GM20431 (cell line): ENCODE measurements around the gene FBXO10.

Experiments
- in situ Hi-C: fragments of 300-500 bp; cut with MseI, MboI; formaldehyde crosslinking; loops from one replicate; pipeline ENCODE4 v1.15.0; 2020; ENCODE audit warnings: low sequenced_read_pairs; ENCODE audit not compliant: unreplicated experiment

The FBXO10 gene

DNA sequence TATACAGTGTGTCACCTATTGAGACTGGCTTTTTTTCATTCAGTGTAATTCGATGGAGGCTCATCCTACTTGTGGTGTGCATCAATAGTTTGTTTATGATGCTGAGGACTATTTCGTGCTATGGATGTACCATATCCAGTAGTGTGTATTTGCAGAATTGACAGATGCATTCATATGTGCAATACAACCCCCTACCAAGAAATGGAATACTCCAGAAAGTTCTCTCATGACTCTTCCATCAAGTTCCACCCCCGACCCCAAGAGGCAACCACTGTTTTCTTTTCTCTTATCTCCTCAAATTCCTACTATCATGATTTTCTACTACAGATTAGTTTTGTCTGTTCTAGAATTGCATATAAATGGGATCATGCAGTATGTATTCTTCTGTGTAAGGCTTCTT is 21.9 kb downstream of the FBXO10 start:
- in situ Hi-C loops: no loop called here

DNA sequence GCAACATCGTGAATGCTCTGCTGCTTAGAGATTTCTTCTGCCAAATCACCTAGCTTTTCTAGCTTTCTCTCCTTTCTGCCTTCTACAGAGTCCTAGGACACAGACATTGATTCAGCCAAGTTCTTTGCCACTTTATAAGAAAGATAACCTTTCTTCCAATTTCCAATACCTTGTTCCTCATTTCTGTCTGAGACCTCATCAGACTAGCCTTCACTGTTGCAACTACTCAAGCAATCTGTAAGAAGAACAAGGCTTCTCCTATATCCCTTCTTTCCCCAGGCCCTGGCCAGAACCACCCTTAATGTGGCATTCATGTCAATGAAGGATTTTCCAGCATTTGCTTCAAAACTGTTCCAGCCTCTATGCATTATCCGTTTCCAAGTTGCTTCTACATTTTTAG is 24.3 kb downstream of the FBXO10 start:
- in situ Hi-C loops: no loop called here

DNA sequence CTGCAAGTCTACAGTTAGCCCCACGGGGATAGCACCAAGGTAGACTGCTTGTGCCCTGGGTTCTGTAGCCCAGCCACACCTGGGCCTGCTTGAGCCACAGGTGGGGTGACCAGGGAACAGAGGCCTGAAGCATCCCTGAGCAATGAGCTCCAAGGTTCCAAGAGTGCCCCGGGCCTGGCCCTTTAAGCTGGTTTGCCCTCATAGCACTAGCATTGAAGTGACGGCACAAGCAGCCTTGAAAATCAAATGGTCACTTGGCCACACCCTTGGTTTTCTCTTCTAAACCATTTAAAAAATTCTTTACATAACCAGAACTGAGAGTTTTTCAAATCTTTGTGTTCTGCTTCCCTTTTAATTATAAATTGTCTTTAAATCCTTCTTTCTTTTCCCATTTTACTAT is 24.7 kb downstream of the FBXO10 start:
- in situ Hi-C loops: no loop called here

DNA sequence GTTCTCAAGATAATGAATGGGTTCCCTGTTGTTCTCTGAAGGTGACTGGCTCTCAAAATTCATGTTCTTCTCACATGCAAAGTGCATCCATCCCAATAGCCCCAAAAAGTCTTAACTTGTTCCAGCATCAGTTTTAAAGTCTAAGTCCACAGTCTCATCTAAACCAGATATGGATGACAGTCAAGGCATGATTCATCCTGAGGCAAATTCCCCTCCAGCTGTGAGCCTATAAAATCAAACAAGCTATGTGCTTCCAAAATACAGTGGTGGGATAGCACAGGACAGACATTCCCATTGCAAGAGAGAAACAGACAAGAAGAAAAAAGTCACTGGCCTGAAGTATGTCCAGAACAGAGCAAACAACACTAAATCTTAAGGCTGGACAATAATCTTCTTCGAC is 25.4 kb downstream of the FBXO10 start:
- in situ Hi-C loops: no loop called here

DNA sequence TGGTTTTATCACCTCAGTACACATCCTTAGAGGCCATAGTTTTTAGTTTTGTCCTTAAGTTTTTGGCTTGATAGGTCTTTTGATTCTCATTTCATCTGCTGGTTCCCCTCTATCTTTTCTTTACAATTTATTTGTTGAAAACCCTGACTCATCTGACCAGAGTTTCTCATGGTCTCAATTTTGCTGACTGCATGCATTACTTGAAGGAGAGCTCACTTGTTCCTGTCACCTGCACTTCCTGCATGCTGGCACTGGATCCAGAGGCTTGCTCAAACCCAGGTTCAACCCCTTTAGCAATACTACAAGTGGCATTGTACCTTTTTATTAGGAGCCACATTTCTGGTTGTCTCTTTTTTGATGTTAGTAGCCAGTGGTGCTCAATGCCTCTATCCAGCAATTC is 26.7 kb downstream of the FBXO10 start:
- in situ Hi-C loops: loop anchor here (10.0 kb wide), 1 partner anchor 65 kb away; the partner anchor contains the start of gene POLR1E

DNA sequence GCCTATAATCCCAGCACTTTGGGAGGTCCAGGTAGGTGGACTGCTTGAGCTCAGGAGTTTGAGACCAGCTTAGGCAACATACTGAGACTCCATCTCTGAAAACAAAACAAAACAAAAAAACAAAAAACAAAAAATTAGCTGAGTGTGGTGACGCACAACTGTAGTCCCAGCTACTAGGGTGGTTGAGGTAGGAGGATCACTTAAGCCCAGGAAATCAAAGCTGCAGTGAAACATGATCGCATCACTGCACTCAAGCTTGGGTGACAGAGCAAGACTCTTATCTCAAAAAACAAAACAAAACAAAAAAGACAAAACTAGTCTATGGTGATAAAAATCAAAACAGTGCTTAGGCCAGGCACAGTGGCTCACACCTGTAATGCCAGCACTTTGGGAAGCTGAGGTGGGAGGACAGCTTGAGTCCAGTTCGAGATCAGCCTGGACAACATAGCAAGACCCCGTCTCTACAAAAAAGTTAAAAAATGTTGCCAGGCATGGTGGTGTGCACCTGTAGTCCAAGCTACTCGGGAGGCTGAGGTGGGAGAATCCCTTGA is 28.8 kb downstream of the FBXO10 start:
- in situ Hi-C loops: loop anchor here (10.0 kb wide), 1 partner anchor 63 kb away; the partner anchor contains the start of gene POLR1E

DNA sequence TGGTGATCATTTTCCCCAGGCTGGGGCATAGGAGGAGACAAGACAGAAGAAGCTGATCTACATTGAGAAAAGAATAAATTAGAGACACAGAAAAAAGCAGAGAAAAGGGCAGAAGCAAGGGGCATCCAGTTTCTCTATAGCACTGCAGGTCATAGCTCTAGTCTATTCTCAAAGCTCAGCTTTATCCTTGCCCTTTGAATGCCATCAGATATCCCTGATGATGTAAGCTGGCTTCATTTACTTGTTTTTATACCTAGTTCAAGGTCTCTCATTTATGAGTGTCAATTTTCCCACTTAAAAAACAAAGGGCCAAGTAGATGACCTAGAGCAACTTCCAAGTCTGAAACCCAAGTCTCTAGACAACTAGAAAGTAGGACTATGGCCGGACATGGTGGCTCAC is 32.7 kb downstream of the FBXO10 start:
- in situ Hi-C loops: loop anchor here (10.0 kb wide), 1 partner anchor 59 kb away; the partner anchor contains the start of gene POLR1E

DNA sequence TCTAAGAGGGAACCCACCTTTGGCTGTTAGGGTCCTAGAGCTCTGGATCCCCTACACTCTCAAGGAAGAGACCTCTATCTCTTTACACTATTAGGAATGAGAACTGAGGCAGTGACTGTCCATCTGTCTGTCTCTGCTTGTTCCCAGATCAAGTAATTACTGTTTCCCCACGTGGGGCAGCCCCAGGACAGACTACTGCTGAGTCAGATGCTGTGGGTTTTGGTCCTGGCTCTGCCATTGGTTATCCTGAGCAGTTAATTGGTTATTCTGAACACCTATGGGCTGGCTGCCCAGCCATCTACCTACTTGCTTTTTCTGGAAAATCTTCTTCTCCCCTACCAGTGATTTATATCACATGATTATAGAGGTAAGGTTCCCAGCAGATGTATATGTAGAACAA is 33.3 kb downstream of the FBXO10 start:
- in situ Hi-C loops: loop anchor here (10.0 kb wide), 1 partner anchor 58 kb away; the partner anchor contains the start of gene POLR1E

DNA sequence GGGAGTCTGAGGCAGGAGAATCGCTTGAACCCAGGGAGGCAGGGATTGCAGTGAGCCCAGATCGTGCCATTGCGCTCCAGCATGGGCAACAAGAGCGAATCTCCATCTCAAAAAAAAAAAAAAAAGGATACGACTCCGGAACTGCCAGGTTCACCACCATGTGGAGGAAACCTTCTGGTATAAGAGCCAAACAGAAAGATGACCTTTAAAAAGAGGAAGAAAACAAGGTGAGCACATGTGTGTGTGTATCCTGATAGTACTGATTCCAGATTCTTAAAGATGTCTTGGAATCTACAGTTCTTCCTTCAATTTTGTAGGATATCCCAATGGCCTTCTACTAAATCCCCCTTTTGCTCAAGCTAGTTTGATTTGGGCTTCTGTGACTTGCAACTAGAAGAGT is 33.7 kb downstream of the FBXO10 start:
- in situ Hi-C loops: loop anchor here (10.0 kb wide), 1 partner anchor 58 kb away; the partner anchor contains the start of gene POLR1E

DNA sequence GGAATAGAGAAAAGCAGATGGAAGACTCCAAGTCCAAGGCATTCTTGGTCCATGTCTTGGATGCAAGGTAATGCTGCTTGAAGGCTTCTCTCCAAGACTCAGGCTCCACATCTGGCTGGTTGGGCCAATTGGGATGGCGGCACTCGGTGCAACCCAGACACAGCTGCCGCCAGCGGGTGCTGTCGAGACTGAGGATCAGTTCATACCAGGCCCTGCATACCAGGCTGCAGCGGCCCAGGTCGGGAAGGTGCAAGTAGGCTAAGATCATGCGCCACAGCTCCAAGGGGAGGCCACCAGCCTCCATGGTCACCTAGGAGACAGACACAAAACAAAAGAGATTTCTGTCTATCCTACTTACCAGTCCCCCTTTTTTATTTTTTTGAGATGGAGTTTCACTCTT is 34.7 kb downstream of the FBXO10 start:
- in situ Hi-C loops: loop anchor here (10.0 kb wide), 1 partner anchor 57 kb away; the partner anchor contains the start of gene POLR1E

DNA sequence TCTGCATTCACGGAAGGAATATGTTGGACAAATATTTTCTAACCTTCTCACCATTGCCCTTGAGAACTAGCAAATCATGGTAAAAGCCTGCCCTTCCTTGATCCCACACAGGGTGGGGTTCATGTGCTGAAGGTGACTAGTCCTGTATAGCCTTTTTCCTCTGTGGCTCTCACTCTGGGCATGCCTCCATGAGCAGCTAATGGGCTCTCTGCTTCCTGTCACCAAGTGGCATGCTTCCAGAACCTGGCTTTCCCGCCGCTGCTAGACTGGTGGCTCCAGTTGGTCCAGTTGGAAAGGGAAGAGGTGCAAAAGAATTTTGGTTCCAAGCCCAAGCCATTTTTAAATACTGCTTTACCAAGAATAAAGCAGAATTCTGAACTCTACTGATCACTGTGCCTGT is 35.5 kb downstream of the FBXO10 start:
- in situ Hi-C loops: loop anchor here (10.0 kb wide), 1 partner anchor 56 kb away; the partner anchor contains the start of gene POLR1E

DNA sequence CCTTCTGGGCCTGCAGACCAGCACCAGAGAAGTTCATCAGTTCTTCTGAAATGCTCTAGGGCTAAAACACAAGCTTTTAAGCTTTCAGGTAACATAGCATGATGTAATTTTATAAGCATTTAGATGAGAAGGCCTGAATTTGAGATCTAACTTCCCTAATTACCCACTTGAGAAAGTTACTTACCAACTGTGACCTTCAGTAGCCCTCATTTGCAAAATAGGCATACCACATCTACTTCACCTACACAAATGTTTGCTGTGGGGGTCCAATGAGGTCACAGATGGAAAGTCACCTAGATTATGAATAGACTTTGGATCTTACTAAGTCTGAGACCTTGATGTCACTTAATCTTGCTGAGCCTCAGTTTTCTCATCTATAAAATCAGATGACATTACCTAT is 36.5 kb downstream of the FBXO10 start:
- in situ Hi-C loops: loop anchor here (10.0 kb wide), 1 partner anchor 55 kb away; the partner anchor contains the start of gene POLR1E

DNA sequence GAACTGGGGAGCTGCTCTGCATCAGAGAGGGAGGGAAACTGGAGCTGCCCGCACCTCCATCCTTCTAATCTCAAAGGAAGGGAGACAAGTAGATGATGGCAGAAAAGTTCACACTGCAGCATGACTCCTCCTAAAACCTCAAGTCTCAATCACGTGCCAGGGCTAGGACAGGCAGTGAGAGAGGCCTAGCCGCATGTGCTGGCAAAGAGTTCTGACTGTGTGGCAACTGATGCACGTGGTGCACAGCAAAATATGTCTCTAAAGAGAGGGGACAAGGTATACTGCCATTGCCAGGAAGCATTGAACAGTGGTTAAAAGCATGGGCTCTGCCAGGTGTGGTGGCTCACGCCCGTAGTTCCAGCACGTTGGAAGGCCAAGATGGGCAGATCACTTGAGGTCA is 38.1 kb downstream of the FBXO10 start:
- in situ Hi-C loops: no loop called here

DNA sequence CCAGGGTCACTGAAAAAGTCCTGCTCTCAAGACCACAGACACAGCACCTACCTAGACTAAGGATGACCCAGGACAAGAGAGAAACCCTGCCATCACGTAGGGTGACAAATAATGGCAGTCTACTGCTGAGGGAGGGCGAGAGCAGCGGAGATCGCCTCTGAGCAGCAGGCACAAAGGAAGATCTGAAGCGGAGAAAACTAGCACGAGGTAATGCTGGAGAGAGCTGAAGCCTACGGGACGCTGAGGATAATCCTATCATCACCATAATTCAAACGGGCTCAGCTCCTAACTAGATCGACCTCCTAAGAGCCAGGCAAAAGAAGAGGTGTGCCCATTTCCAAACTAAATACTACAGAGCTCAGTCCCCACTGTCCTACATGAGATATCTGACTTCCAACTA is 41.3 kb downstream of the FBXO10 start:
- in situ Hi-C loops: no loop called here

DNA sequence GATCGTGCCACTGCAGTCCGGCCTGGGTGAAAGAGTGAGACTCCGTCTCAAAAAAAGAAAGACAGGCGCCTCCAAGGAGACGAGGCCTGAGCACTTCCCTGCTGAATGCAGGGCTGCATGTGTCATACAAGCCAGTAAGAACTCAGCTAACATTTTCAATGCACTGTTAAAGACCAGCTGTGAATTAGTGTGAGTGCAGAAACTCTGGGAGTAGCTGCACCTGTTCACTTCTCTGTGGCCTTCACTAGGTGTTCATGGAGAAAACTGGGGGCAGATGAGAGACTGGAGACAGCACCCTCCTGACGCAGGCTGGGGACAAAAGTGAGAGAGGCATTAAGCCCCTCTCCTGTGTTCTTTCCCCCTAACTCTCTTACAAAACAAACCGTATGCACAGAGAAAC is 41.8 kb downstream of the FBXO10 start:
- in situ Hi-C loops: no loop called here

DNA sequence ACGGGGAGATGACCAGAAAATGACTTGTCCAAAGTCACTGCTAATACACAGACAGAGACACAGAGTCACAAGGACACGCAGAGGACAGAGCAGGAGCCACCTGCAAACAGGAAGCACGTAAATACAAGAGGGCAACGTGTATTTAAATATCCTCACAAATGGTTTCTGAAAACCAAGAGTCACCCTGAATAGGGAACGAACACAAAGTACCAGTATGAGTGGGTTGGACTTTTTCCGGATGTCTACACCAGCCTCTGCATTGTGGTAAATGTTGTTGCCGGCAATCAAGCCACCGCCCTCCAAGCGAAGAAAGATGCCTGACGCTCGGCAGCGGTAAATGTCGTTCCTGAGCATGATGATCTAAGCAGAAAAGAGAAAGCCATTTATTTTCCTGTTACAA is 44.5 kb downstream of the FBXO10 start:
- in situ Hi-C loops: no loop called here

DNA sequence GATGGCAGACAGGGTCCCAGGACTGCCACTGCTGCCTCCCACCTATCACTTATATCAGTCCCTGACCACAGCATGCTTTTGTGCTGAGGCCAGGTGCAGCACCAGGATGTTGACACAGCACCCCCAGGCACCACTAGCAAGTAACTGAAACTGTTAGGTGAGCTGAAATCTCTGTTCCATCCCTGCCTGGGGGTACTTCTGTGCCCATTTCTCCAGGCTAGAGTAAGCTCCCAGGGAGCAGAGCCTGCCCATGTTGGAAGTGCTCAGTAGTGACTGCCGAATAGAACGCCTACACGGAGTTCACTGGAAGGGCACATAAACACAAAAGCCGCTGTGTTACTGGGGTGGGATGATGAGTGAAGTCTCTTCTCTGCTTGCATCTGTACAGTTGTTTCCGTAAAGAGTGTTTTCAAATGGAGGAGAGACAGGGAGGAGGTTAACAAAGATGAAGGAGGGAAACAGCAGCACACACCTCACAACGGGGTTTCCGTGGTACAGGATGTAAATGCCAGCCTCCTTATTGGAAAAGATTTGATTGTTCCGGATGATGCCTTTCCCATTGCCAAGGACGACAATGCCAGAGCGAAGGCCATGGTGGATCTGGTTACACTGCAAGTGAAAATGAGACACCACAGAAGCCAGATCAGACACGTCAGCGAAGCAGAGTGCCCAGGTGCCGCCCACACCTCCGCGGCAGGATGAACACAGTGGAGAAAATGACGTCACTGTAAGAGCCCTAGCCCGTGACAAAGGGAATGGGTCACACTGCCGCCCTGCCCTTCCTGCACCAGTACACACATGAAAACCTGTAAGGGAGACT is 47.3 kb downstream of the FBXO10 start:
- in situ Hi-C loops: no loop called here

DNA sequence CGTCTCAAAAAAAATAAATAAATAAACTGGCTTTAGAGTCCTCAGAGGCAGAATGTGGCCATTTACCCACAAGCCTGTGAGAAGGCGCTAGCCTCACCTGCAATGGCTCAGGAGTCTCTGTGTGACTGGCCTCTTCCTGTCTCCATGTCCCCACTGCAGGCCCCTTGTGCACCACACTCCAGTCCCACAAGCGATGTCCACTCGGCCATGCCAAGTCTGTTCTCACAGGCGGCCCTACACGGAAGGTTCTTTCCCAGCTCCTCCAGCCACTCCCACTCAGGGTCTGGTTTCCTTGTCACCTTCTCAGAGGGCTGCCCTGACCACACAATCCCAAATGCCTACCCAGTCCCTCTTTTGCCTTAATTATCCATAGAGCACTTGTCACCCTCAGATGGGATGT is 52.3 kb downstream of the FBXO10 start:
- in situ Hi-C loops: no loop called here

DNA sequence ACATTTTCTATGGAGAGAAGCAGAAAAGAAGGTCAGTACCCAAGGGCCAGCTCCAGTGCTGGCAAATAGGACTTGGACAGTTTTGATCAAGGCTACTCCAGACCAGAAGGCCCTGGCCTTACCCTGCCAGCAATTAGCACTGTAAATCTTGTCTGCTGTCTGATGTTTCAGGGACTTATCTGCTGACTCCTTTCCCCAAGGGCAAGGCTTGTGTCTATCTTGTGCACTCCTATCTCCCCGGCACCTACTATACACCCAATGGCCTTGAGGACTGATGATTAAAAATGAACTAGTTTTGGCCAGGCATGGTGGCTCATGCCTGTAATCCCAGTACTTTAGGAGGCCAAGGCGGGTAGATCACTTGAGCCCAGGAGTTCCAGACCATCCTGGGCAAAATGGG is 53.2 kb downstream of the FBXO10 start:
- in situ Hi-C loops: no loop called here

DNA sequence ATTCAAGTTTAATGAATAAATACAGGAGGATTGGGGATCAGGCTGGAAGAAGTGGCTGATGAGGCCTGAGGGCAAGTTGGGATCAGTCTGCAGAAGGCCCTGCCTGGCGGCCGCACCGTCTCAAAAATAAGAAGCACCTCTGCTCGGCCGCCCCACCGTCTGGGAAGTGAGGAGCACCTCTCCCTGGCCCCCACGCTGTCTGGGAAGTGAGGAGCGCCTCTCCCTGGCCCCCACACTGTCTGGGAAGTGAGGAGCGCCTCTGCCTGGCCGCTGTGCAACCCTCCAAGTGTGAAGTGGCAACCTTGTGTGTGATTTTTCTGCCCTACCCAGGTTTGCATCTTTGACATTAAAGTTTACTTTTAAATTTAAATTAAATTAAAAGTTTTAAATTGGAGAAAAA is 55.1 kb downstream of the FBXO10 start:
- in situ Hi-C loops: no loop called here

DNA sequence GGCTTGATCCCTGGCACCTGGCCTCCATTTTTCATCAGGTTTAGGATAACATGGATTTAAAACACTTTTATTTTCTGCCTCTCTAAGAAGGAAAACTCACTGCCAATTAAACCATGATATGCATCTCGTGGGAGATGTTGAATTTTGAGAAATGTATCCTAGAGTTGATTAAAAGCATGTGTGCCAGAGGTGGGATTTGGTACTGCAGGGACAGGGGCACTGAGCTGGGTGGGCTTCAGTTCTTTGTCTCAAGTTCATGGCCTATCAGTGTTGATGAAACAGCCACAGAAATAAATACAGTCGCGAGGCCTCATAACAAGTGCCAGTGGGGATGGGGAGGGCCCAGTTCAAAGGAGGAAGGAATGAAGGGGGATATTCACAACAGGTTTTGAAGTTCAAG is 55.5 kb downstream of the FBXO10 start:
- in situ Hi-C loops: no loop called here
